ENCODE data around the gene SLX9. TPM values are rescaled to one million over a fixed set of nuclear protein-coding genes. Genes with fewer than 3 reads are reported as not detected.

The SLX9 gene
- polyA plus RNA-seq, 1 of the 3 experiments (the other 2 are of a cell fraction): 42.9 TPM

DNA sequence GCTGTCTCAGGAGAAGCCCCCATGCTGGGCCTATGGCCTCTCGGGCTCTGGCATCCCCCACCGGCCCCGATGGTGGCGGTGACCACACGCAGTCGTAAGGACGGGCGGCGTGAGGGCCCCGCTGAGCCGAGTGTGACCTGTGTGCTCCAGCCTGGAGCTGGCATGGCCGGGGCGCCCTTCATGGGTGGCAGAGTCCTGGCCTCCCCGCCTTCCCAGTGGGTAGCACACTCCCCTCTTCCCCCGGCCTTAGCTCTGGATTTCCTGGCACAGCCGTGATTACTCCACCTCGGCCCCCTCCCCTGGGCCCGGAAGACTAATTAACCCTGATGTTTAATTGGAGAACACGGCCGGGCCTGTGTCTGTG, 44.6 kb downstream of the SLX9 start (continued):
- no peak for TF ChIP-seq USF2 (IDR thresholded peaks at IDR 0.05; ENCODE audit: borderline replicate concordance, low read depth, low read length)
- TF ChIP-seq SMC3 (IDR thresholded peaks at IDR 0.05; ENCODE audit: low read depth, low read length): no peak

DNA sequence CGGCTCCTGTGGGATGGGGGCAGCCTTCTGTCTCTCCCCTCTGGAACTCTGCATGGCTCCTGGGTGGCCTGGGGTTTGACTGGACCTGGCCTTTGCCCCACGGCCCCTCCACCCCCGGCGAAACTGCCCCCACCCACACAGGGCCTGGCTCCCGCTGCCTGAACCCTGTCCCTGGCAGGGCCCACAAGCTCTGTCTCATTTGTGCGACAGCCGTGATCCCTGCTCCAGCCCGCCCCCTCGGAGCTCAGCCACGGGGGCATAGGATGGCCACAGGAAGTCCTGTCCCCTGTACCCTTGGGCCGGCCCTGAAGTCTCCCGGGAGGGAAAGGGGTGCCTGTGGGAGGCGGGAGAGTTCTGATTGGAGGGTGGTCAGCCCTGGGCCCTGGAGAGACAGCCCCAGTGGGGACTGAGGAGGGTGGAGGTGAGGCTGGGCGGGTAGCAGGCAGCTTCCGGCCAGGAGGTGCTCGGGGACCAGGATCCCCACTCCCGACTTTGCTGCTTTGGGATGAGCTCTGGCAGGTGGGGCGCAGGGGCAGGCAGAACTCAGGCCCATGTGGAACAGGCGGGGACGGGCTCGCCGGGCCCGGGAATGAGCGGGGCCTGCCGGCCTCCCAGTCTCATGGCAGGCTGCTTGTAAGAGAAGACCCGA, 45.1 kb downstream of the SLX9 start:
- Histone ChIP-seq H3K4me2 (no peak overlapping the region), H3K9me2 (no peaks in the 10 kb centered on the region), H3K9me3 (no peaks in the 10 kb centered on the region), H3F3A (replicated peaks; ENCODE audit: insufficient read depth) (no peaks in the 10 kb centered on the region), H4K20me1 (ENCODE audit: insufficient read depth) (no peaks in the 10 kb centered on the region), H3K36me3 (replicated peaks in 1 of 2; ENCODE audit: control insufficient read depth in 1 of 2, insufficient read depth in 2 of 2, low read length in 1 of 2) (no peaks in the 10 kb centered on the region), H3K9ac (no peak overlapping the region), H3K27ac (ENCODE audit: low read depth in 2 of 2, low read length in 1 of 2) (peak overlapping the region in 1 of 2 experiments; percentile 75; a peak in 2 of 4 replicates), H3K79me2 (ENCODE audit: insufficient read depth) (no peaks in the 10 kb centered on the region), H2AFZ (ENCODE audit: low read depth) (no peak overlapping the region), H3K27me3 (ENCODE audit: insufficient read depth) (no peaks in the 10 kb centered on the region), H3K4me3 (ENCODE audit: low read depth in 2 of 2, low read length in 1 of 2) (no peak overlapping the region), H3K4me1 (ENCODE audit: control insufficient read depth in 1 of 2, insufficient read depth in 2 of 2, low read depth in 1 of 2, low read length in 1 of 2) (peaks cover 0 to 68% of the 10 kb centered on the region in 2 experiments; a peak in 3 of 4 replicates)
- ChIA-PET POLR2A (interaction anchor here (1.5 kb wide), 1 partner anchor 11 kb away, joined by 4 read pairs; no protein-coding TSS in a partner anchor), CTCF (interaction anchor here (0.6 to 5.4 kb wide), 10 partner anchors 15 to 455 kb away, joined by 3 to 40 read pairs (median 4); no protein-coding TSS in a partner anchor)
- DNase-seq: peak; percentile 76
- TF ChIP-seq TEAD4 (IDR thresholded peaks at IDR 0.05; ENCODE audit: borderline replicate concordance, insufficient read depth): no peak
- TF ChIP-seq USF2 (IDR thresholded peaks at IDR 0.05; ENCODE audit: borderline replicate concordance, low read depth, low read length): no peak
- TF ChIP-seq GABPA (IDR thresholded peaks at IDR 0.05; ENCODE audit: low read depth): no peak
- TF ChIP-seq CHD2 (IDR thresholded peaks at IDR 0.05; ENCODE audit: low read length, partially characterized antibody): no peak
- TF ChIP-seq YY1 (IDR thresholded peaks at IDR 0.05; ENCODE audit: low read depth): no peak
- TF ChIP-seq GATA2 (CRISPR knock-in tag; IDR thresholded peaks at IDR 0.05): no peak
- no peak for TF ChIP-seq SMC3 (IDR thresholded peaks at IDR 0.05; ENCODE audit: low read depth, low read length)
- WGBS (ENCODE audit: low lambda C conversion rate): 80% methylated on average over 6 of the region's 26 CpGs

DNA sequence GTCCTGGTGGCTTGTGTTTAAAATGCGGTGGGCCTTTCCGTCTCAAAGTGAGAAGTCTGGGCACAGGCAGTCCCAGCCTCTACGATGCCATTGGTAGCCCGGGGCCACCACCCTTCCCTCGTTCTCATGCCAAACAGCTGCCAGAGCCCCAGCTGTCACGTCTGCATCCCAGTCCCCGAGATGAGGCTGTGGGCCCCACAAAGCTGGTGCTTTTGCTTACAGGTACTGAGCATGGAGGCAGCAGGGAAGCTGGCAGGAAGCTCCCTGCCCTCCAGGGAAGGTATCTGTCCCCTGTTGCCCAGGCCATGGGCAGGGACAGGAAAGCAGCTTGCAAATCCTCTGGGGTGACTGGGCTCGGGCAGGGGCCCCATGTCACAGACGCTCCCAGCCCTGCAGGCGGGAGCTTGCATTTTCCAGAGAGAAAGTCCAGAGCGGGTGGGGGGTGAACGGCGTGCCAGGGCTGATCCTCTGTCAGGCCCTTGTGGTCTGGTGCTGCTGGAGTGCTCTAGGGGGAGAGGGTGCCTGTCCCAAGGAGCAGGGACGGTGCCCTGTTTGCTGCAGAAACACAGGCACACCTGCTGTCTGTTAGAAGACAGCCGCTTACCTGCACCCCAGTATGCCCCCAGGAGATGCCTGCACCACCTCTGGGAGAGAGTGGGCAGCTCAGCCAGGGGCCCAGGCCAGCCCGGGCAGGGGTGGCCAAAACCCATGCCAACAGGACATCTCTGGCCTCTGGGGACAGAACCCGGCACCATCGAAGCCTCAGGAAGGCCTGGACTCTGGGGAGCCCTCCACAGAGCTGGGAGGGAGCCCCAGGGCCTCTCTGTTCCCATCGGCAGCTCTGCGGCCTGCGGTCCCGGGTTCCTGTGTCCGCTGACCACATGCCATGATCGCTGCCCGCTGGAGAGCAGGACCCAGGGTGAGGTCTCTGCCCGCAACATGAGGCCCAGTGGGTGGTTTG, 45.9 kb downstream of the SLX9 start:
- Histone ChIP-seq H3K9ac (no peak overlapping the region), H2AFZ (ENCODE audit: low read depth) (no peak overlapping the region), H3K27me3 (ENCODE audit: insufficient read depth) (no peaks in the 10 kb centered on the region), H3K4me1 (ENCODE audit: control insufficient read depth in 1 of 2, insufficient read depth in 2 of 2, low read depth in 1 of 2, low read length in 1 of 2) (peaks cover 0 to 68% of the 10 kb centered on the region in 2 experiments; a peak in 3 of 4 replicates), H3K9me2 (no peaks in the 10 kb centered on the region), H3K4me2 (no peak overlapping the region), H3K4me3 (ENCODE audit: low read depth in 2 of 2, low read length in 1 of 2) (no peak overlapping the region), H3K27ac (ENCODE audit: low read depth in 2 of 2, low read length in 1 of 2) (peak overlapping the region in 1 of 2 experiments; percentile 75; a peak in 2 of 4 replicates), H3F3A (replicated peaks; ENCODE audit: insufficient read depth) (no peaks in the 10 kb centered on the region), H3K79me2 (ENCODE audit: insufficient read depth) (no peaks in the 10 kb centered on the region), H3K36me3 (replicated peaks in 1 of 2; ENCODE audit: control insufficient read depth in 1 of 2, insufficient read depth in 2 of 2, low read length in 1 of 2) (no peaks in the 10 kb centered on the region), H3K9me3 (no peaks in the 10 kb centered on the region), H4K20me1 (ENCODE audit: insufficient read depth) (no peaks in the 10 kb centered on the region)
- WGBS (ENCODE audit: low lambda C conversion rate): 79% methylated on average over 8 of the region's 26 CpGs
- peak; percentile 75 for DNase-seq
- ChIA-PET POLR2A (interaction anchor here (1.5 kb wide), 1 partner anchor 12 kb away, joined by 4 read pairs; no protein-coding TSS in a partner anchor), CTCF (interaction anchor here (0.6 to 5.4 kb wide), 11 partner anchors 16 to 454 kb away, joined by 3 to 40 read pairs (median 4); no protein-coding TSS in a partner anchor)
- TF ChIP-seq RCOR1 (IDR thresholded peaks at IDR 0.05; ENCODE audit: low read length): no peak
- TF ChIP-seq TCF12 (IDR thresholded peaks at IDR 0.05): no peak
- no peak for TF ChIP-seq EZH2phosphoT487 (IDR thresholded peaks at IDR 0.05; ENCODE audit: borderline replicate concordance, low read depth)
- TF ChIP-seq FOSL2 (IDR thresholded peaks at IDR 0.05; ENCODE audit: borderline replicate concordance, low read depth): no peak
- TF ChIP-seq SMC3 (IDR thresholded peaks at IDR 0.05; ENCODE audit: low read depth, low read length): no peak
- no peak for TF ChIP-seq TAF1 (IDR thresholded peaks at IDR 0.05; ENCODE audit: borderline replicate concordance, low read depth, low read length)
- no peak for TF ChIP-seq FOXJ3 (CRISPR knock-in tag; IDR thresholded peaks at IDR 0.05)
- TF ChIP-seq GABPA (IDR thresholded peaks at IDR 0.05; ENCODE audit: low read depth): no peak
- TF ChIP-seq POLR2AphosphoS5 (IDR thresholded peaks at IDR 0.05; ENCODE audit: low read depth, low read length): no peak
- TF ChIP-seq, protein P1, sequence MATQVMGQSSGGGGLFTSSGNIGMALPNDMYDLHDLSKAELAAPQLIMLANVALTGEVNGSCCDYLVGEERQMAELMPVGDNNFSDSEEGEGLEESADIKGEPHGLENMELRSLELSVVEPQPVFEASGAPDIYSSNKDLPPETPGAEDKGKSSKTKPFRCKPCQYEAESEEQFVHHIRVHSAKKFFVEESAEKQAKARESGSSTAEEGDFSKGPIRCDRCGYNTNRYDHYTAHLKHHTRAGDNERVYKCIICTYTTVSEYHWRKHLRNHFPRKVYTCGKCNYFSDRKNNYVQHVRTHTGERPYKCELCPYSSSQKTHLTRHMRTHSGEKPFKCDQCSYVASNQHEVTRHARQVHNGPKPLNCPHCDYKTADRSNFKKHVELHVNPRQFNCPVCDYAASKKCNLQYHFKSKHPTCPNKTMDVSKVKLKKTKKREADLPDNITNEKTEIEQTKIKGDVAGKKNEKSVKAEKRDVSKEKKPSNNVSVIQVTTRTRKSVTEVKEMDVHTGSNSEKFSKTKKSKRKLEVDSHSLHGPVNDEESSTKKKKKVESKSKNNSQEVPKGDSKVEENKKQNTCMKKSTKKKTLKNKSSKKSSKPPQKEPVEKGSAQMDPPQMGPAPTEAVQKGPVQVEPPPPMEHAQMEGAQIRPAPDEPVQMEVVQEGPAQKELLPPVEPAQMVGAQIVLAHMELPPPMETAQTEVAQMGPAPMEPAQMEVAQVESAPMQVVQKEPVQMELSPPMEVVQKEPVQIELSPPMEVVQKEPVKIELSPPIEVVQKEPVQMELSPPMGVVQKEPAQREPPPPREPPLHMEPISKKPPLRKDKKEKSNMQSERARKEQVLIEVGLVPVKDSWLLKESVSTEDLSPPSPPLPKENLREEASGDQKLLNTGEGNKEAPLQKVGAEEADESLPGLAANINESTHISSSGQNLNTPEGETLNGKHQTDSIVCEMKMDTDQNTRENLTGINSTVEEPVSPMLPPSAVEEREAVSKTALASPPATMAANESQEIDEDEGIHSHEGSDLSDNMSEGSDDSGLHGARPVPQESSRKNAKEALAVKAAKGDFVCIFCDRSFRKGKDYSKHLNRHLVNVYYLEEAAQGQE (IDR thresholded peaks at IDR 0.05; ENCODE audit: low read depth, low read length): no peak

Measured in SK-N-SH (cell line).